ENCODE measurements around the gene SLC52A1. TPM values are rescaled to one million over a fixed set of nuclear protein-coding genes. Genes with fewer than 3 reads are reported as not detected.
A peak's percentile ranks its signal among the peaks of the same experiment; 100 is the strongest.

The SLC52A1 gene
- total and polyA plus RNA-seq, 2 of the 13 experiments (the other 11 are each of a cell fraction or from before 2014, with no cell fraction given): 0.03 to 0.13 TPM

DNA sequence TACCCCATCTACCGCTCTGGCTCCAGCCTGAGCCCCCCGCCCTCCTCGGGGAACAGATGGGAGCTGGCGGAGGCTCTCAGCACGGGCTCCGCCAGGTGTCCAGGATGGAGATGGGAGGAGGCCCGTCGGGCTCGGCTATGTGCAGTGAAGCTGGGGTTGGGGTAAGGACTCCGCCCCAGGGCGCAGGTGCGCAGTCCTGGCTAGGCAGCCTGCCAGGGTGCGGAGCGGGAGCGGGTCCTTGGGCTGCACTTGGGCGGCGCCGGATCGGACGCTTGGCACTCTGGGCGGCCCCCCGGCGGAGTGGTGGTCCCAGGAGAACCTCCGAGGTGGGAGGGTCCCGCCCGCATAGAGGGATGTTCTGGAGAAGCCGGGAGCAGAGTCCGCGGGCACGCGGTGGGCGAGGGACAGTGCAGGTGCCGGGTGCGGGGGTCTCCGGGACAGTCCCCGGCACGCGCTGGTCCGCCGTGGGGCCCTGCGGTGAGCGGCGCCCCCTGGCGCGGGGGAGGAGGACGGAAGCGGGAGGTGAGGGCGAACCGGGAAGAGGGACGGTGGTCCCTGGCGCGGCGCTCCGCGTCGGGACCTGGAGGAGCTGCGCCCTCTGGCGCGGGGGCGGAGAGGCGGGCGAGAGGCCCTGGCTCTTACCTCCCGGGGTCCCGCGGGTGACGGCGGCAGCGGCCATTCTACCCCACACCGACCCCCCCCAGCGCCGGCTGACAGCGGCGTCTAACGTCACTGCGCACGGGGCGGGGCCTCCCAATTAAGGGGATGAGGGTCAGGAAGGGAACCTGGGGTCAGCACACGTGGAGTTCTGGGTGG lies 48.1 kb downstream of the SLC52A1 start, which contains the start of gene CAMTA2 (continued):
- TF ChIP-seq SYNCRIP (IDR thresholded peaks at IDR 0.05; ENCODE audit: insufficient read depth, low read depth, low read length) (no peak), SNAPC5 (CRISPR knock-in tag; IDR thresholded peaks at IDR 0.05; ENCODE audit: borderline replicate concordance) (no peak), ZNF256 (CRISPR knock-in tag; conservative IDR thresholded peaks at IDR 0.05) (no peak), SNAI1 (CRISPR knock-in tag; IDR thresholded peaks at IDR 0.05; ENCODE audit: borderline replicate concordance) (no peak), MED13 (CRISPR knock-in tag; IDR thresholded peaks at IDR 0.05) (peak; percentile 68), CHD4 (IDR thresholded peaks at IDR 0.05; ENCODE audit: borderline replicate concordance, low read length) (0 out of 2 replicates have a peak, but pooled peaks have one; percentile 31), THAP8 (CRISPR knock-in tag; IDR thresholded peaks at IDR 0.05; ENCODE audit: borderline replicate concordance) (peak; percentile 94), ZBTB46 (CRISPR knock-in tag; IDR thresholded peaks at IDR 0.05; ENCODE audit: borderline replicate concordance) (no peak), CREB1 (IDR thresholded peaks at IDR 0.05) (peak; percentile 70), CREB1 (CRISPR knock-in tag; IDR thresholded peaks at IDR 0.05) (peak; percentile 79), NFATC3 (CRISPR knock-in tag; IDR thresholded peaks at IDR 0.05) (no peak)
- TF ChIP-seq, protein P1, sequence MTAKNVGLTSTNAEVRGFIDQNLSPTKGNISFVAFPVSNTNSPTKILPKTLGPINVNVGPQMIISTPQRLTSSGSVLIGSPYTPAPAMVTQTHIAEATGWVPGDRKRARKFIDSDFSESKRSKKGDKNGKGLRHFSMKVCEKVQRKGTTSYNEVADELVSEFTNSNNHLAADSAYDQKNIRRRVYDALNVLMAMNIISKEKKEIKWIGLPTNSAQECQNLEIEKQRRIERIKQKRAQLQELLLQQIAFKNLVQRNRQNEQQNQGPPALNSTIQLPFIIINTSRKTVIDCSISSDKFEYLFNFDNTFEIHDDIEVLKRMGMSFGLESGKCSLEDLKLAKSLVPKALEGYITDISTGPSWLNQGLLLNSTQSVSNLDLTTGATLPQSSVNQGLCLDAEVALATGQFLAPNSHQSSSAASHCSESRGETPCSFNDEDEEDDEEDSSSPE (CRISPR knock-in tag; IDR thresholded peaks at IDR 0.05): peak; percentile 59
- TF ChIP-seq, protein P2, sequence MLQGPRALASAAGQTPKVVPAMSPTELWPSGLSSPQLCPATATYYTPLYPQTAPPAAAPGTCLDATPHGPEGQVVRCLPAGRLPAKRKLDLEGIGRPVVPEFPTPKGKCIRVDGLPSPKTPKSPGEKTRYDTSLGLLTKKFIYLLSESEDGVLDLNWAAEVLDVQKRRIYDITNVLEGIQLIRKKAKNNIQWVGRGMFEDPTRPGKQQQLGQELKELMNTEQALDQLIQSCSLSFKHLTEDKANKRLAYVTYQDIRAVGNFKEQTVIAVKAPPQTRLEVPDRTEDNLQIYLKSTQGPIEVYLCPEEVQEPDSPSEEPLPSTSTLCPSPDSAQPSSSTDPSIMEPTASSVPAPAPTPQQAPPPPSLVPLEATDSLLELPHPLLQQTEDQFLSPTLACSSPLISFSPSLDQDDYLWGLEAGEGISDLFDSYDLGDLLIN (CRISPR knock-in tag; IDR thresholded peaks at IDR 0.05; ENCODE audit: borderline replicate concordance): no peak
- TF ChIP-seq, protein P3, sequence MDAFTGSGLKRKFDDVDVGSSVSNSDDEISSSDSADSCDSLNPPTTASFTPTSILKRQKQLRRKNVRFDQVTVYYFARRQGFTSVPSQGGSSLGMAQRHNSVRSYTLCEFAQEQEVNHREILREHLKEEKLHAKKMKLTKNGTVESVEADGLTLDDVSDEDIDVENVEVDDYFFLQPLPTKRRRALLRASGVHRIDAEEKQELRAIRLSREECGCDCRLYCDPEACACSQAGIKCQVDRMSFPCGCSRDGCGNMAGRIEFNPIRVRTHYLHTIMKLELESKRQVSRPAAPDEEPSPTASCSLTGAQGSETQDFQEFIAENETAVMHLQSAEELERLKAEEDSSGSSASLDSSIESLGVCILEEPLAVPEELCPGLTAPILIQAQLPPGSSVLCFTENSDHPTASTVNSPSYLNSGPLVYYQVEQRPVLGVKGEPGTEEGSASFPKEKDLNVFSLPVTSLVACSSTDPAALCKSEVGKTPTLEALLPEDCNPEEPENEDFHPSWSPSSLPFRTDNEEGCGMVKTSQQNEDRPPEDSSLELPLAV (CRISPR knock-in tag; conservative IDR thresholded peaks at IDR 0.05; ENCODE audit: low read depth): no peak
- TF ChIP-seq, protein P4, sequence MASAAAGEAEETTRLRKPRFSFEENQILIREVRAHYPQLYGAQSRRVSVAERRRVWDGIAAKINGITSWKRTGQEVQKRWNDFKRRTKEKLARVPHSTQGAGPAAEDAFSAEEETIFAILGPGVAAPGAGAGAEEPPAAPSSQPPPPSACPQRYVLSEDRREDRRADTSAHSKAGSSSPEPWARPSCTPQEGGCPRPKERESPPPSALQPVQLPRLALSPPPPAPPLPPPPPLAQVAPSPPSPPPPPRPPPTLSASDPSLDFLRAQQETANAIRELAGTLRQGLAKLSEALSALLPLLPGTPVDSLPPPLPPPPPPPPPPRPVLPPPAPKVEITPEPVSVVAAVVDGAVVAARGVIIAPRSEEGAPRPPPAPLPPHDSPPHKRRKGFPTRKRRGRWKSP (CRISPR knock-in tag; IDR thresholded peaks at IDR 0.05): peak; percentile 67; the same call in 1 of the 2 replicates
- TF ChIP-seq, protein P5, sequence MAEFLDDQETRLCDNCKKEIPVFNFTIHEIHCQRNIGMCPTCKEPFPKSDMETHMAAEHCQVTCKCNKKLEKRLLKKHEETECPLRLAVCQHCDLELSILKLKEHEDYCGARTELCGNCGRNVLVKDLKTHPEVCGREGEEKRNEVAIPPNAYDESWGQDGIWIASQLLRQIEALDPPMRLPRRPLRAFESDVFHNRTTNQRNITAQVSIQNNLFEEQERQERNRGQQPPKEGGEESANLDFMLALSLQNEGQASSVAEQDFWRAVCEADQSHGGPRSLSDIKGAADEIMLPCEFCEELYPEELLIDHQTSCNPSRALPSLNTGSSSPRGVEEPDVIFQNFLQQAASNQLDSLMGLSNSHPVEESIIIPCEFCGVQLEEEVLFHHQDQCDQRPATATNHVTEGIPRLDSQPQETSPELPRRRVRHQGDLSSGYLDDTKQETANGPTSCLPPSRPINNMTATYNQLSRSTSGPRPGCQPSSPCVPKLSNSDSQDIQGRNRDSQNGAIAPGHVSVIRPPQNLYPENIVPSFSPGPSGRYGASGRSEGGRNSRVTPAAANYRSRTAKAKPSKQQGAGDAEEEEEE (CRISPR knock-in tag; IDR thresholded peaks at IDR 0.05; ENCODE audit: borderline replicate concordance): no peak

All from HepG2 (cell line).